ENCODE results near the gene NCBP1.

DNA sequence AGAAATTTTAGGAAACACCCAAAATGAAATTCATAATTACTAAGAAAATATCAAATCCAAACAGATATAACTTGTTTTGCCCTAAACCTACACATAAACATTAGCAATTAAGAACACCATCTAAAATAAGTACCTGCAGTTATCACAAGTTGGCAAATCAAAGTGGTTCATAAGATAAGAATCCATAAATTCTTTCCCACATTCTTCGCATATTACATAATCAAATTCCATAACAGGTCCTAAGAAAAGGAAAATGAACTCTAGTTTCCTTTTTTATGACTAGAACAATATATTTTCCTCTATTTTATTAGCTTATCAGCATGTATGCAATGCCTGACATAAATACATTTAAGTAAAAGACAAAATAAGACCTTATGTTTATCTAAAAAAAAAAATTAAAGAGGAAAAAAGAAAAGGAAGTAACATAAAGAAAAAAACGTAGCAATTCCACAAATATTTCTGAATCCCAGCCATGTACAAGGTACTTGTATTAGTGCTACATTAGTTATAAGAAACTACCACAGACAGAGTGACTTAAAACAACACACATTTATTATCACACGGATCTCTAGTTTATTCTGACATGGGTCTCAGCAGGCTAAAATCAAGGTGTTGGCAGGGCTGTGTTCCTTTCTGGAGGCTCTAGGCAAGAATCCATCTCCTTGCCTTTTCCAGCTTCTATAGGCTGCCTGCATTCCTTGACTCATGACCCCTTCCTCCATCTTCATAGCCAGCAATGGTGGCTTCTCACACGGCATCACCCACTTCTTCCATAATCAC, 56.0 kb downstream of the NCBP1 start:
- TF ChIP-seq POLR2A (IDR thresholded peaks at IDR 0.05; ENCODE audit: low read length) (no peak), NFE2L2 (conservative IDR thresholded peaks at IDR 0.05; ENCODE audit: low read length) (no peak), KDM1A (IDR thresholded peaks at IDR 0.05; ENCODE audit: low read depth) (no peak), RCOR1 (IDR thresholded peaks at IDR 0.05; ENCODE audit: low read depth, low read length) (no peak), MAFK (IDR thresholded peaks at IDR 0.05; ENCODE audit: partially characterized antibody) (no peak), CEBPB (IDR thresholded peaks at IDR 0.05) (peak in 1 of 2 experiments; percentile 39; a peak in 1 of 4 replicates), SREBF2 (IDR thresholded peaks at IDR 0.05) (no peak), NPAS2 (CRISPR knock-in tag; IDR thresholded peaks at IDR 0.05; ENCODE audit: borderline replicate concordance) (no peak), ZC3H11A (IDR thresholded peaks at IDR 0.05) (no peak), CHD4 (IDR thresholded peaks at IDR 0.05; ENCODE audit: borderline replicate concordance) (no peak)
- TF ChIP-seq, protein P1, sequence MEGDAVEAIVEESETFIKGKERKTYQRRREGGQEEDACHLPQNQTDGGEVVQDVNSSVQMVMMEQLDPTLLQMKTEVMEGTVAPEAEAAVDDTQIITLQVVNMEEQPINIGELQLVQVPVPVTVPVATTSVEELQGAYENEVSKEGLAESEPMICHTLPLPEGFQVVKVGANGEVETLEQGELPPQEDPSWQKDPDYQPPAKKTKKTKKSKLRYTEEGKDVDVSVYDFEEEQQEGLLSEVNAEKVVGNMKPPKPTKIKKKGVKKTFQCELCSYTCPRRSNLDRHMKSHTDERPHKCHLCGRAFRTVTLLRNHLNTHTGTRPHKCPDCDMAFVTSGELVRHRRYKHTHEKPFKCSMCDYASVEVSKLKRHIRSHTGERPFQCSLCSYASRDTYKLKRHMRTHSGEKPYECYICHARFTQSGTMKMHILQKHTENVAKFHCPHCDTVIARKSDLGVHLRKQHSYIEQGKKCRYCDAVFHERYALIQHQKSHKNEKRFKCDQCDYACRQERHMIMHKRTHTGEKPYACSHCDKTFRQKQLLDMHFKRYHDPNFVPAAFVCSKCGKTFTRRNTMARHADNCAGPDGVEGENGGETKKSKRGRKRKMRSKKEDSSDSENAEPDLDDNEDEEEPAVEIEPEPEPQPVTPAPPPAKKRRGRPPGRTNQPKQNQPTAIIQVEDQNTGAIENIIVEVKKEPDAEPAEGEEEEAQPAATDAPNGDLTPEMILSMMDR (IDR thresholded peaks at IDR 0.05): no peak
- TF ChIP-seq, protein P2, sequence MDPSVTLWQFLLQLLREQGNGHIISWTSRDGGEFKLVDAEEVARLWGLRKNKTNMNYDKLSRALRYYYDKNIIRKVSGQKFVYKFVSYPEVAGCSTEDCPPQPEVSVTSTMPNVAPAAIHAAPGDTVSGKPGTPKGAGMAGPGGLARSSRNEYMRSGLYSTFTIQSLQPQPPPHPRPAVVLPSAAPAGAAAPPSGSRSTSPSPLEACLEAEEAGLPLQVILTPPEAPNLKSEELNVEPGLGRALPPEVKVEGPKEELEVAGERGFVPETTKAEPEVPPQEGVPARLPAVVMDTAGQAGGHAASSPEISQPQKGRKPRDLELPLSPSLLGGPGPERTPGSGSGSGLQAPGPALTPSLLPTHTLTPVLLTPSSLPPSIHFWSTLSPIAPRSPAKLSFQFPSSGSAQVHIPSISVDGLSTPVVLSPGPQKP (IDR thresholded peaks at IDR 0.05; ENCODE audit: low read depth, low read length): no peak
- TF ChIP-seq, protein P3, sequence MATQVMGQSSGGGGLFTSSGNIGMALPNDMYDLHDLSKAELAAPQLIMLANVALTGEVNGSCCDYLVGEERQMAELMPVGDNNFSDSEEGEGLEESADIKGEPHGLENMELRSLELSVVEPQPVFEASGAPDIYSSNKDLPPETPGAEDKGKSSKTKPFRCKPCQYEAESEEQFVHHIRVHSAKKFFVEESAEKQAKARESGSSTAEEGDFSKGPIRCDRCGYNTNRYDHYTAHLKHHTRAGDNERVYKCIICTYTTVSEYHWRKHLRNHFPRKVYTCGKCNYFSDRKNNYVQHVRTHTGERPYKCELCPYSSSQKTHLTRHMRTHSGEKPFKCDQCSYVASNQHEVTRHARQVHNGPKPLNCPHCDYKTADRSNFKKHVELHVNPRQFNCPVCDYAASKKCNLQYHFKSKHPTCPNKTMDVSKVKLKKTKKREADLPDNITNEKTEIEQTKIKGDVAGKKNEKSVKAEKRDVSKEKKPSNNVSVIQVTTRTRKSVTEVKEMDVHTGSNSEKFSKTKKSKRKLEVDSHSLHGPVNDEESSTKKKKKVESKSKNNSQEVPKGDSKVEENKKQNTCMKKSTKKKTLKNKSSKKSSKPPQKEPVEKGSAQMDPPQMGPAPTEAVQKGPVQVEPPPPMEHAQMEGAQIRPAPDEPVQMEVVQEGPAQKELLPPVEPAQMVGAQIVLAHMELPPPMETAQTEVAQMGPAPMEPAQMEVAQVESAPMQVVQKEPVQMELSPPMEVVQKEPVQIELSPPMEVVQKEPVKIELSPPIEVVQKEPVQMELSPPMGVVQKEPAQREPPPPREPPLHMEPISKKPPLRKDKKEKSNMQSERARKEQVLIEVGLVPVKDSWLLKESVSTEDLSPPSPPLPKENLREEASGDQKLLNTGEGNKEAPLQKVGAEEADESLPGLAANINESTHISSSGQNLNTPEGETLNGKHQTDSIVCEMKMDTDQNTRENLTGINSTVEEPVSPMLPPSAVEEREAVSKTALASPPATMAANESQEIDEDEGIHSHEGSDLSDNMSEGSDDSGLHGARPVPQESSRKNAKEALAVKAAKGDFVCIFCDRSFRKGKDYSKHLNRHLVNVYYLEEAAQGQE (IDR thresholded peaks at IDR 0.05): no peak

Data from A549 (cell line).